Fibroblast of the aortic adventitia (primary cell): Measurements from ENCODE around the gene RETN. TPM values are rescaled to one million over a fixed set of nuclear protein-coding genes. Genes with fewer than 3 reads are reported as not detected.

ENCODE experiments used
- DNase-seq: peaks from one replicate; pipeline ENCODE4 v3.0.0-alpha.2; 2010; ENCODE audit warnings: low read depth
- H3K4me3 ChIP-seq: 2 replicates; pipeline ENCODE4 v1.5.1; 2011; ENCODE audit warnings: low read depth, mild to moderate bottlenecking, control low read depth, low read length, moderate library complexity
- total RNA-seq: library from RNA; depleted of rRNA; stranded (reverse); fragments of >200 nt; gene quantifications from 2 replicates; pipeline ENCODE4 v1.2.3, GENCODE V29; 2012; ENCODE audit warnings: low replicate concordance
- TF ChIP-seq, protein P1 (sequence below): IDR thresholded peaks from 2 replicates; pipeline ENCODE4 v1.5.1; 2011; ENCODE audit warnings: mild to moderate bottlenecking, low read length, control low read depth, inconsistent platforms; ENCODE audit not compliant: insufficient read depth

RETN gene
- total RNA-seq, 1 donor = not detected

DNA sequence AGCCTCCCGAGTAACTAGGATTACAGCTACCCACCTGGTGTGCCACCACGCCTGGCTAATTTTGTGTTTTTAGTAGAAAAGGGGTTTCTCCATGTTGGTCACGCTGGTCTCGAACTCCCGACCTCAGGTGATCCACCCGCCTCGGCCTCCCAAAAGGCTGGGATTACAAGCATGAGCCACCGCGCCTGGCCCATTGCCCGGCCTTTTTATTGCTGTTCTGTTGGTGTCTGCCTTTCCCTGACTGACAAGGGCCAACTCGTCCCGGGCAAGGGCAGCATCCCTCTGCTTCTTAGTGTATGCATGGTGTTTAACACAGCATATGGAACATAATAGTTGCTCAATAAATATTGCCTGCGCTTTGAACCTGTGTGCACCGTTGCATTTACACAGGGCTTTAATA is 6.2 kb upstream of the RETN start:
- DNase-seq = no peak
- no peak overlapping the region for H3K4me3 ChIP-seq
- TF ChIP-seq, protein P1, sequence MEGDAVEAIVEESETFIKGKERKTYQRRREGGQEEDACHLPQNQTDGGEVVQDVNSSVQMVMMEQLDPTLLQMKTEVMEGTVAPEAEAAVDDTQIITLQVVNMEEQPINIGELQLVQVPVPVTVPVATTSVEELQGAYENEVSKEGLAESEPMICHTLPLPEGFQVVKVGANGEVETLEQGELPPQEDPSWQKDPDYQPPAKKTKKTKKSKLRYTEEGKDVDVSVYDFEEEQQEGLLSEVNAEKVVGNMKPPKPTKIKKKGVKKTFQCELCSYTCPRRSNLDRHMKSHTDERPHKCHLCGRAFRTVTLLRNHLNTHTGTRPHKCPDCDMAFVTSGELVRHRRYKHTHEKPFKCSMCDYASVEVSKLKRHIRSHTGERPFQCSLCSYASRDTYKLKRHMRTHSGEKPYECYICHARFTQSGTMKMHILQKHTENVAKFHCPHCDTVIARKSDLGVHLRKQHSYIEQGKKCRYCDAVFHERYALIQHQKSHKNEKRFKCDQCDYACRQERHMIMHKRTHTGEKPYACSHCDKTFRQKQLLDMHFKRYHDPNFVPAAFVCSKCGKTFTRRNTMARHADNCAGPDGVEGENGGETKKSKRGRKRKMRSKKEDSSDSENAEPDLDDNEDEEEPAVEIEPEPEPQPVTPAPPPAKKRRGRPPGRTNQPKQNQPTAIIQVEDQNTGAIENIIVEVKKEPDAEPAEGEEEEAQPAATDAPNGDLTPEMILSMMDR = no peak

DNA sequence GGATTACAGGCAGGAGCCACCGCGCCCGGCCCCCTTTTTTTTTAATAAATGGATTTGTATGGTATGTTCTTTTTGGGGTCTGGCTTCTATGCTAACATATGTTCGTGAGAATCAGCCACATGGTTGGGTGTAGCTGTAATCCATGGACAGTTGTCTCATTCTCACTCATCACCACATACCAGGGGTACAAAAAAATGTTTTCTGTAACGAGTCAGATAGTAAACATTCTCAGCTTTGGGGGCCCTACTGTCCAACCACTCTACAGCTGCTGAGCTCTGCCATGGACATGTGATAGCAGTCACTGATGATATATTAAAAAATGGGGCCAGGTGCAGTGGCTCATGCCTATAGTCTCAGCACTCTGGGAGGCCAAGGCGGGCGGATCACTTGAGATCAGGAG is 5.1 kb upstream of the RETN start:
- TF ChIP-seq, protein P1 = no peak
- no peak overlapping the region for H3K4me3 ChIP-seq
- no peak for DNase-seq

DNA sequence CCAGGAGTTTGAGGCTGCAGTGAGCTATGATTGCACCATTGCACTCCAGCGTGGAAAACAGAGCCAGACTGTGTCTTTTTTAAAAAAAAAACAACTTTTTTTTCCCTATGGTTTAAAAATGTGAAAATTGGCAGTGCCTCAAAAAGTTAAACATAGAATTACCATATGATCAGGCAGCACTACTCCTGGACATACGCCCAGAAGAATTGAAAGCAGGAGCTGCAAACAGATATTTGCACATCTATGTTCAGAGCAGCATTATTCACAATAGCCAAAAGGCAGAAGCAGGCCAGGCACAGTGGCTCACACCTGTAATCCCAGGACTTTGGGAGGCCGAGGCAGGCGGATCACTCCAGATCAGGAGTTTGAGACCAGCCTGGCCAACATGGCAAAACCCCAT is 3.8 kb upstream of the RETN start:
- peak; percentile 83 for DNase-seq
- TF ChIP-seq, protein P1 = no peak
- no peak overlapping the region for H3K4me3 ChIP-seq

DNA sequence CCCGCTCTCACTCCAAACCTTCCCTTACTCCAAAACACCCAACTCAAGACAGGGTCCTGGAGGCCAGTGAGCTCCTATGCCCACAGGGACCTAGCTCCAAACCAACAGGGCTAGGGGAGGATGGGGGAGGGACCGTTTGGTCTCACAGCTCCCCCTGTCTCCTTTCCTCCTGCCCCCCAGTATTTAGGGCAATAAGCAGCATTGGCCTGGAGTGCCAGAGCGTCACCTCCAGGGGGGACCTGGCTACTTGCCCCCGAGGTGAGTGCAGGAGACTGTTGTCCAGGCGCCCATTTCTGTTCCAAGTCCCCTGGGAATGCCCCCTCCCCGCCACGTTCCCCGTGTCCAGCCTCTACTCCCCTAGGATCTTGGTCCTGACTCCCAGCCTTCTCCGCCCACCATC is 792 bp downstream of the RETN start:
- DNase-seq = no peak
- H3K4me3 ChIP-seq = no peak overlapping the region
- TF ChIP-seq, protein P1 = no peak

DNA sequence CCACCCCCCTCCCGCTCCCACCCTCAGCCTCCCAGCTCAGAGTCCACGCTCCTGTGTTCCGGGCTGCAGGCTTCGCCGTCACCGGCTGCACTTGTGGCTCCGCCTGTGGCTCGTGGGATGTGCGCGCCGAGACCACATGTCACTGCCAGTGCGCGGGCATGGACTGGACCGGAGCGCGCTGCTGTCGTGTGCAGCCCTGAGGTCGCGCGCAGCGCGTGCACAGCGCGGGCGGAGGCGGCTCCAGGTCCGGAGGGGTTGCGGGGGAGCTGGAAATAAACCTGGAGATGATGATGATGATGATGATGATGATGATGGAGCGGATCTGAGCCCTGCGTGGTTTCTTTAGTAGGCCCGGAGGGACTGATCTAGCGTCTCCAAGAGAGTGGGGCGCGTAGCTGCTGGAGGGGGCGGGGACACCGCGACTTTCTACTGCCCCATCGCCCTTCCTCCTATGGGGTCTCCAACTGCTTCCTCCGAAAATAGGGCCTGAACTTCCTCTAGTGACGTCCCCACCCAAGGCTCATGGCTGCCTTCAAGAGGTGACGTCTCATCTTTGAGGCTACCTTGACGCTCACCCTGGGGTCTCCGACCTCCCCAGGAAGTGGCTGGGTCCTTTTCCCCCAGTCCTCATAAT is 1.4 kb downstream of the RETN start:
- no peak overlapping the region for H3K4me3 ChIP-seq
- DNase-seq = no peak
- TF ChIP-seq, protein P1 = no peak

DNA sequence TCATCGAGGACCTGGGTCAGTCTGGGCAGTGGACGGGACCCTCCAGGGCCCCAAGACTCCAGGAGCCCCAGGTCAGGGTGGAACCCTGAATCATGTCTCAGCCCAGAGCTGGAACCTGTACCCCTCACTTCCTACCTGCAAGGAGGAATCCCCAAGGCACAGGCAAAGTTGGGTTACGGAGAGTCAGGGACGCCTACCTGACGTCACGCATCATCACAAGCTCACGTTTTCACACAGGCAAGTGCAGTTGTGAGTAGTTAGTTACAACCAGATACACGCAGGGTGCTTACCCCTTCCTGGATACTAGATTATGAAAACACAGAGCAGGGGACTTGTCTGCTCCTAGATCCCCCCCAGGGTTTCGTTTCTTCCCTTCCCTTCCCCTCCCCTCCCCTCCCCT is 1.9 kb downstream of the RETN start:
- H3K4me3 ChIP-seq = no peak overlapping the region
- no peak for DNase-seq
- TF ChIP-seq, protein P1 = no peak

DNA sequence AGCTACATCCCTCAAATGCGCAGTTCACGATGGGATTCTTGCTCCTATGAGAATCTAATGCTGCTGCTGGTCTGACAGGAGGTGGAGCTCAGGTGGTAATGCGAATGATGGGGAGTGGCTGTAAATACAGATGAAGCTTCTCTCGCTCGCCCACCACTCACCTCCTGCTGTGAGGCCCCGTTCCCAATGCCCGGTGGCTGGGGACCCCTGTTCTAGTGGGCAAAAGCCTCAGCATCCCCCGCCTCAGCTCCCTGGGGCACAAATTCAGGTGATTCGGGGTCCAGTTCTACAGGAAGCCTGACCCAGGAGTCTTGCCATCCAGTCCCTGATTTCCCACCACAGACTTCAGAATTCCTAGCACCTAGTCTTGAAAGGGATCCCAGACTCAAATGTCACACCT is 3.7 kb downstream of the RETN start:
- no peak for DNase-seq
- TF ChIP-seq, protein P1 = no peak
- no peak overlapping the region for H3K4me3 ChIP-seq
